ENCODE data around the gene WWC1. TPM values are rescaled to one million over a fixed set of nuclear protein-coding genes. Genes with fewer than 3 reads are reported as not detected.

The WWC1 gene
- total and polyA plus RNA-seq, 9 of the 15 experiments (the other 6 are each of a cell fraction or from before 2014, with no cell fraction given), result under 0.01 to 0.54 (median 0.42) TPM; not detected in 6

- no peak for TF ChIP-seq FOXA3 (CRISPR knock-in tag; conservative IDR thresholded peaks at IDR 0.05 in 1 of 2, IDR thresholded peaks at IDR 0.05 in 1 of 2)
- TF ChIP-seq NR2C1 (IDR thresholded peaks at IDR 0.05), result no peak
- no peak for TF ChIP-seq NR2C1 (tag; IDR thresholded peaks at IDR 0.05)
- BruUV-seq (replicated peaks), result no TSS peak
- H3K9me1 ChIP-seq (ENCODE audit: control insufficient read depth, insufficient read depth, low read length), result no peaks in the 10 kb centered on the region
- H3K4me1 ChIP-seq (replicated peaks in 1 of 2; ENCODE audit: control insufficient read depth in 2 of 2, insufficient read depth in 2 of 2, low read length in 2 of 2), result no peaks in the 10 kb centered on the region
- no peaks in the 10 kb centered on the region for H3K9me3 ChIP-seq (replicated peaks; ENCODE audit: control insufficient read depth, insufficient read depth, low read depth, low read length)
- ChIA-PET POLR2A (no interaction called here), CTCF (ENCODE audit: low intra/inter-chr PET ratio) (no interaction called here)
- no peak overlapping the region for H3K27ac ChIP-seq (ENCODE audit: extremely low read depth, low read depth, low read length)
- H4K20me1 ChIP-seq (replicated peaks; ENCODE audit: control insufficient read depth, insufficient read depth, low read length), result no peaks in the 10 kb centered on the region
- no peak overlapping the region for H3K4me2 ChIP-seq (ENCODE audit: insufficient read depth, low read length)
- 0% methylated on average over 3 of the region's 3 CpGs for whole genome bisulfite sequencing (ENCODE audit: insufficient coverage, low coverage, missing lambda C conversion rate)
- H3K27me3 ChIP-seq (ENCODE audit: control insufficient read depth in 2 of 2, insufficient read depth in 2 of 2, low read length in 2 of 2), result peaks cover 0 to 10% of the 10 kb centered on the region in 2 experiments; a peak in 2 of 5 replicates
- DNase-seq (ENCODE audit: extremely low read depth in 1 of 4, low spot score in 3 of 4), result no peak
- intact Hi-C loops (cut with micrococcal nuclease), result no loop called here
- H2AFZ ChIP-seq (ENCODE audit: low read depth, low read length), result no peak overlapping the region
- no peak overlapping the region for H3K9ac ChIP-seq (ENCODE audit: insufficient read depth in 1 of 2, low read depth in 2 of 2, low read length in 2 of 2)
- no peak for ATAC-seq
- in situ Hi-C loops (cut with MboI), result no loop called here
- no peak for FAIRE-seq
- H3K79me2 ChIP-seq (ENCODE audit: control insufficient read depth, insufficient read depth, low read length), result no peaks in the 10 kb centered on the region
- no peak overlapping the region for H3K4me3 ChIP-seq
- H3K36me3 ChIP-seq (ENCODE audit: control insufficient read depth, insufficient read depth, low read length), result no peaks in the 10 kb centered on the region
Measured at GRCh38 chr5:168302785-168303184, 11.3 kb downstream of the WWC1 start.

GRCh38 chr5:168303393-168304025 lies 12.1 kb downstream of the WWC1 start:
- CTCF ChIA-PET (ENCODE audit: low intra/inter-chr PET ratio), result no interaction called here
- no peak for FAIRE-seq
- TF ChIP-seq BRD9 (IDR thresholded peaks at IDR 0.05; ENCODE audit: low read depth, partially characterized antibody), result no peak
- TF ChIP-seq SREBF2 (CRISPR knock-in tag; IDR thresholded peaks at IDR 0.05), result no peak
- no peak for TF ChIP-seq MXD1 (CRISPR knock-in tag; IDR thresholded peaks at IDR 0.05; ENCODE audit: borderline replicate concordance, poor library complexity, severe bottlenecking)
- TF ChIP-seq ESRRB (CRISPR knock-in tag; IDR thresholded peaks at IDR 0.05; ENCODE audit: borderline replicate concordance), result no peak
- no peak for TF ChIP-seq ZBTB11 (CRISPR knock-in tag; IDR thresholded peaks at IDR 0.05)
- no peak for TF ChIP-seq MTA3 (IDR thresholded peaks at IDR 0.05; ENCODE audit: borderline replicate concordance)

More at GRCh38 chr5:168303393-168304025, 12.1 kb downstream of the WWC1 start:
- peaks cover 0 to 10% of the 10 kb centered on the region in 2 experiments; a peak in 2 of 5 replicates for H3K27me3 ChIP-seq (ENCODE audit: control insufficient read depth in 2 of 2, insufficient read depth in 2 of 2, low read length in 2 of 2)
- WGBS (ENCODE audit: insufficient coverage, low coverage, missing lambda C conversion rate), result 0% methylated on average over 5 of the region's 5 CpGs
- no peak overlapping the region for H3K4me3 ChIP-seq
- no peaks in the 10 kb centered on the region for H3K9me1 ChIP-seq (ENCODE audit: control insufficient read depth, insufficient read depth, low read length)
- DNase-seq (ENCODE audit: extremely low read depth in 1 of 4, low spot score in 3 of 4), result no peak
- no peak for ATAC-seq
- no peaks in the 10 kb centered on the region for H3K9me3 ChIP-seq (replicated peaks; ENCODE audit: control insufficient read depth, insufficient read depth, low read depth, low read length)
- in situ Hi-C loops (cut with MboI) (no loop called here), intact Hi-C loops (cut with micrococcal nuclease) (no loop called here)
- no peak overlapping the region for H3K27ac ChIP-seq (ENCODE audit: extremely low read depth, low read depth, low read length)
- POLR2A ChIA-PET, result interaction anchor here (0.6 kb wide), 2 partner anchors 28 to 71 kb away, joined by 3 read pairs; no protein-coding TSS in a partner anchor
- H3K79me2 ChIP-seq (ENCODE audit: control insufficient read depth, insufficient read depth, low read length), result no peaks in the 10 kb centered on the region
- H2AFZ ChIP-seq (ENCODE audit: low read depth, low read length), result no peak overlapping the region
- H3K4me1 ChIP-seq (replicated peaks in 1 of 2; ENCODE audit: control insufficient read depth in 2 of 2, insufficient read depth in 2 of 2, low read length in 2 of 2), result no peaks in the 10 kb centered on the region
- no TSS peak for BruUV-seq (replicated peaks)
- H3K36me3 ChIP-seq (ENCODE audit: control insufficient read depth, insufficient read depth, low read length), result no peaks in the 10 kb centered on the region
- no peak overlapping the region for H3K9ac ChIP-seq (ENCODE audit: insufficient read depth in 1 of 2, low read depth in 2 of 2, low read length in 2 of 2)
- H4K20me1 ChIP-seq (replicated peaks; ENCODE audit: control insufficient read depth, insufficient read depth, low read length), result no peaks in the 10 kb centered on the region
- no peak overlapping the region for H3K4me2 ChIP-seq (ENCODE audit: insufficient read depth, low read length)

Measured in K562 (cell line).